HG03378 (cell line): ENCODE measurements around the gene KCNQ5.
"Not testable (repeated sequence)": the region's sequence is repeated elsewhere in the genome, so short reads cannot be mapped to it uniquely, and the experiment has no call there.

Source experiments
- ATAC-seq: cut with Tn5 transposase; IDR thresholded peaks from one replicate; pipeline ENCODE4 v1.9.1; 2021; ENCODE audit warnings: mild to moderate bottlenecking, moderate library complexity; ENCODE audit not compliant: unreplicated experiment

The KCNQ5 gene

GRCh38 chr6:72984189-72984831 is 362.4 kb downstream of the KCNQ5 start:
- not testable (repeated sequence) for ATAC-seq

GRCh38 chr6:72984981-72985665 is 363.3 kb downstream of the KCNQ5 start:
- no peak for ATAC-seq

GRCh38 chr6:72987301-72987700 is 365.4 kb downstream of the KCNQ5 start:
- ATAC-seq = no peak

- ATAC-seq = no peak
Observed at GRCh38 chr6:72999995-73000394, 378.1 kb downstream of the KCNQ5 start.

GRCh38 chr6:73000460-73000859 is 378.6 kb downstream of the KCNQ5 start:
- ATAC-seq = no peak

DNA sequence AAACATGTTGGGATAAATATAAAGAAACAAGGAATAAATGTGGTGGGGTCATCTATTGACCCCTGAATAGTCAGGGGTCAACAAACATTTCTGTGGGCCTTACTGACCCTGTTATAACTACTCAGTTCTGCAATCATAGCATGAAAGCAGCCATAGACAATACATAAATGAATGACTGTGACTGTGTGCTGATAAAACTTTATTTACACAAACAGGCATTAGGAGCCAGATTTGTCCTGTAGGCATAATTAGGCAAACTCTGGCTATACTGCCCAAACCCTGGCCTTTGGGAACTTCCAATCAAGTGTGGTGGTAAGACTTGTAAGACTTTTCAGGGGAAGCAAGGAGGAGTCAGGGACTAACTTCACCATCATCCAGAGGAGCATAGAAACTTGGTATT is 380.7 kb downstream of the KCNQ5 start:
- no peak for ATAC-seq

GRCh38 chr6:73003302-73003701 is 381.4 kb downstream of the KCNQ5 start:
- ATAC-seq = no peak

DNA sequence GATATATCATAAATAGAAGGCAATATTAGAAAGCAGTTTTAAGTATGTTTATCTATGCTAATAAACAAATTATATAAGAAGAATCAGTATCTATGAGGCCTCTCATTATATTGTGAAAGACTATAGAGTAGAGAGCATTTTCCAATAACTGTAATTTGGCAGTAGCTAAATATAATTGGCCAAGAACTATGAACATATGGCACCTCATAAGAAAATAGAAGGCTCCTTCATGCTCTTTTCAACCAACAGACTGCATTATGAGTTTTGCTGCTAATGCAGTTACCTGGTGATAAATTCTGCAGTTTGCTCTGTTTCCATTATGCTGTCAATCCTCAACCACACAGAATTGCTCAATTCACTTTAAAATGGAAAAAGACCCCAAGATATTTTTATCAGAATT is 382.4 kb downstream of the KCNQ5 start:
- ATAC-seq = no peak

DNA sequence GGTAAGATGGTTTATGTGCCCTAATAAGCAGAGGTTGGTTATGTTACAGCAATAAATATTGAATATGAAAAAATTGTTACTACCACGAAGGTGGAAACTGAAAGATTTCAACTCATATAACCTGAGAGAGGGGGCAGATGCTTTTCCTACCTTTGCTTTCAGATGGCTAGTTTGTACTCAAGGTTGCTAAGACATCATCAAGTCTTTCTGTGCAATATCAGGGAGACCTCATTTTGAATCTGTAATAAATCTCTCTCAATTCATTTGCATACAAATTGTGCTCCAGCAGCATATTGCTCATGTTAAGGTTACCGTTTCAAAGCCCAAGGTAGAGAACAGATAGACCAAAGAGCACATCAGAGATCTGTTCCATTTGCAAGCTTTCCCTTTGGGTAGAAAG is 383.0 kb downstream of the KCNQ5 start:
- no peak for ATAC-seq

- ATAC-seq = no peak
Observed at GRCh38 chr6:73006146-73006545, 384.3 kb downstream of the KCNQ5 start.

GRCh38 chr6:73011945-73012344 is 390.1 kb downstream of the KCNQ5 start:
- ATAC-seq = no peak

GRCh38 chr6:73017476-73017875 is 395.6 kb downstream of the KCNQ5 start:
- ATAC-seq = no peak

- no peak for ATAC-seq
Observed at GRCh38 chr6:73024598-73024997, 402.7 kb downstream of the KCNQ5 start.

DNA sequence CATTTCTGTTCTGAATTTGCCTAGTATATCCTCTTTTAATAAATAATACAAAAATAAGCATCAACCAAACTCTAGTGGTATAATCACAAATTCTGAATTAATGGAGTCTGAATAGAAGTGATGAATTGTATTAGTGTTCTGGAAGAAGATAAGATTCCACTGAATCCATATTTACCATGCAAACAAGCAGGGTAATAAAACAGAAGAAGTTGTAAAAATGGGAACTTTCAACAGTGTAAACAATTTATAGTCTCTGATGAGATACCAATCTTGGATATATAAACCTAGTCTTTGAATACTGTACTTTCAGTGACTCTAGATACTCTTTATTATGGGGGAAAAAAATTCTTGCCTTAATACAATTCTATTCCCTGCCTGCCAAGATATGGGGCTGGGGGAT is 405.8 kb downstream of the KCNQ5 start:
- ATAC-seq = no peak

DNA sequence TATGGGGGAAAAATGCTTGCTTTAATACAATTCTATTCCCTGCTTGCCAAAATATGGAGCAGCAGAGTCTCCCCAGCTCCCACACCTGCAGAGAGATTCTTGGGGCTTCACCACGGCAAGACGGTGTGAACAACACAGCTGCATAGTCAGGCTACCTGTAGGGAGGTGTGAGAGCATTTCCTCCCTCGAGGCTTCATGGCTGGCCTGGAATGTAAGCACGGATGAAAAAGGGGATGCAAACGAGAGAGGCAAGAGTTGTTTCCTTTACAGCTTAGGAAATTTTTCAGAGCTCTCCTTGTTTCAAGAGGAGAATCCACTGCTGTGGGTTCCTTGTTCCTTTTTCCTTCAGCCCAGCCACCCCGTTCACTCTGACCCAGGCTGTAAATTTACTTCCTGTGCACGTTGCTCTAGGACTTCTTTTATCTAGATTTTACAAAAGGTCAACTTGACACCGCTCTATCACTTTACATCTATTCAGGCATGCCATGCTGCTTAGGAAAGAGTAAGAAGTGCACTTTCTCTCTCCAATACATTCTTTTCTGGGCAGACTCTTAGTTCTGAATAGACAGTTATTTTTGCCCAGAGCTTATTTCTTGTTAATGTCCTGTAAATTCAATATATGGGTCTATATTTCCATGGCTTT is 406.4 kb downstream of the KCNQ5 start:
- ATAC-seq = no peak

- ATAC-seq = no peak
Observed at GRCh38 chr6:73028893-73029450, 407.1 kb downstream of the KCNQ5 start.

DNA sequence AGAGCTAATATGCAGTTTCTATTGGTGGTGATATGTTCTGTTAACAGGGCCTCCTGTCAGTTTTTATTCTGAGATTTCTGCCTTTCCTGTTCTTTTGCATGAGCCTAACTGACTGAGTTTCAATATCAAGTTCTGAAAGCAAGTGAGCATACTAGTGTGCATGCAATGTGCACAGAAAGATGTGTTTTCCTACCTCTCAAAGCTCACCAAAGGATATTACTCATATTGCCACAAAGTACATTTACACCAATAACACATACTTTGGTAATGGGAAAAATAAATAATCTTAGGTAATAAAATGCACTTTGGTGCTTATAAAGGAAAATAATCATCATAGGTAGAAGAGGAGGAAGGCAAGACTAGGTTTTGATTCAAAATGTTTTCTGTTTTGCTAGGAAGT is 408.4 kb downstream of the KCNQ5 start:
- peak; percentile 64 for ATAC-seq

DNA sequence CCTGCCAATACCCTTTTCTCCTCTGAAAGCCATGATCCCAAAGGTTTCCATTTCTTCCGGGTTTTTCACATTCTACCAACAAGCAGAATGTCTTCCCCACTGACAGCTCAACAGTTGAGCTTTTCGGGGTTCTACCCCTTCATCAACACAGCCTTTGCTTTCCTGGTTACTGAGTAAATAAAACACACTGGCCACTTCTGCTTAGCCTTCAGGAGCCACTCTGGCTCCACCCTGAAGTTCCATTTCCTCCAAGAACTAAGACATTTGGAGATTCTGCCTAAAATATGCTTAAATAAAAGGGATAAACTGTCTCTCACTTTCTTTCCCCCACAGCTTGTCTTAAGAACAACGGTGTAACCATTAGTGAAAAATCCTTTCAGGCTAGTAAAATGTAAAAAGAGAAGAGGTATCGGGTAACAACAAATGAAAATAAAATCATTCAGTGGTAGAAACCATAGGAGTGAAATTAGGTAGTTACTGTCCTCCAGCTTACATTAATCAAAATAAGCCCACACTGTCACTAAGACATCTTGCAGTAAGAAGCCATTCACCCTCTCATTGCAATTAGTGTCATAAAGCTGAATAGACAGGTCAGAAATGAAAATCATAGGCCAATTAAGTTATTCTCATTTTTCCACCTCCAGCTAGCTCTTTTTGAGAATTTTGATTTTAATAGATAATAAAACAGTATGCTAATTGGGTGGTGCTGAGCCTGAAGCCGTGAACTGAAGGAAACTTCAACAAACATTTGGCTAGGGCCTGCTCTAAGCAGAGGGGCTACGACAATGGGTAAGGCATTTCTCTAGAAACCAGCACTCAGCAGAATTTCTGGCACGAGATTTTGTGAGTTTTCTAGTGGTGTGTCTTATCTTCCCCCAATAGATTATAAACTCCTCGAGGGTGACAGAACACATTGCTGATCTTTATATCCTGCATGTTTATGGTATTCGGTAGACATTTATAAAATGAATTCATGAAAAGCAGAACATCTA is 409.2 kb downstream of the KCNQ5 start:
- ATAC-seq = no peak

DNA sequence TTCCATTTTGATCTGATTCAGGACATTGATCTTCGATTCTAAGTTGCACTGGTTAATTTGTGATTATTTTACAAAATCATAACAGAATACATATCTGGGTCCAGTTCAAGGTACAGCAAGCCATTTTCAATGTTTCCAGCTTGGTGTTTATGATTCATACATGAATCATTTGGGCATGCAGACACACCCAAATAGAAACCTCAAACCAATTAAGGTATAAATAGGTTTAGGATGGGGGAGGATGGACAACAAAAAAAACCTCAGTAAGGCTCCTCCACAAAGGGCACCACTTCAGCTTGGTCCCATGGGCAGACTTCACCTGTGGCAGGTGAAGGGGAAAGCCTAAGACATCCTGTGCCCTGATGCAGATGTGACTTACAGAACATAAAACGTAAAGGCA is 410.7 kb downstream of the KCNQ5 start:
- no peak for ATAC-seq

DNA sequence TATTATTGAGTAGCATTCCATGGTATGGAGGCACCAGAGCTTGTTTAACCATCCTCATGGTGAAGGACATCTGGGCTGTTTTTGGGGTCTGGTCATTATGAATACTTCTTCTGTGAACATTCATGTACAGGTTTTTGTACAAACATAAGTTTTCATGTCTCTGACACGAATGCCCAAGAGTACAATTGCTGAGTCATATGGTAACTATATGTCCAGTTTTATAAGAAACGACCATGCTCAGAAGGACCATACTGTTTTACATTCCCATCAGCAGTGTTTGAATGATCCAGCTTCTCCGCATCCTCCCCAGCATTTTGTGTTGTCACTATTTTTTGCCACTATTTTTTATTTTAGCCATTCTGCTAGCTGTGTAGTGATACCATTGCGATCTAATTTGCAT is 414.8 kb downstream of the KCNQ5 start:
- ATAC-seq = no peak

GRCh38 chr6:73041051-73041450 is 419.2 kb downstream of the KCNQ5 start:
- no peak for ATAC-seq
